HS-27A (cell line): ENCODE data around the gene TNS1.

ENCODE experiments used
- DNase-seq: peaks from one replicate; pipeline ENCODE4 v3.0.0-alpha.2; 2012; ENCODE audit warnings: low read depth, missing footprints

The TNS1 gene

GRCh38 chr2:217832115-217832514 is 170.7 kb downstream of the TNS1 start:
- DNase-seq: no peak

DNA sequence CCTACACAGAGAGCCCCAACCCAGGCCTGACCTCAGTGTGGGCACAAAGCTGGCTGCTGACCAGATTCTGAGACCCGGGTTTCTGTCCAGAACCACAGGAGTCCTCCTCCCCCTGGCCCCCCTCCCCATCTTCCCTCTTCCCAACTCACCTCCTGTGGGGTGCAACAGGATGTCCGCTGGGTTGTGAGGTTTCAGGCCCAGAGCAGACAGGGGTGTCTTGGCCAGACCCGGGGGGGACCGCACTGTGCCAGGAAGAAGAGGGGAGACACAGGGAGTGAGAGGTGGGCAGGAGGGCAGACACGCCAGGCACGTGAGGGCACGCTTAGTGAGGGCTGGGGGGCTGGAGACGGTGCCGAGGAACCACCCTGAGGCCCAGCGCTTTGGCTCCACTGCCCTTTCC is 171.5 kb downstream of the TNS1 start:
- DNase-seq: no peak

DNA sequence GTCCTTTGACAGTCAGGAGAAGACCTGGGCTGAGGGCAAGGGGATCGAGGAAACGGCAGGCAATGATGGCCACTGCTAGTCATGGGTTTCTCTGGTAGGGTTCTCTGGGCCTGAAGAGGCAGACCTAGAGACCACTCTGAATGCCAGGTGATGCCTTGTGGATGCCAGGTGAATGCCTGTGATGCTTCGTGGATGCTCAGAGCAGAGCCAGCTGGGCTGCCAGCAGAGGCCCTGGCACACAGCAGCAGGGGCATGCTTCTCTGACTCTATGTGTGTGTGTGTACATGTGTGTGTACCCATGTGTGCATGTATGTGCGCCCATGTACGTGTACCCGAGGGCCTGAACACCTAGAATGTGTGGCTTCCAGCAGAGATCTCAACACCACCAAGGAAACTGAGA is 172.0 kb downstream of the TNS1 start:
- DNase-seq: no peak

GRCh38 chr2:217830061-217830460 is 172.7 kb downstream of the TNS1 start:
- DNase-seq: no peak

GRCh38 chr2:217829420-217829819 is 173.4 kb downstream of the TNS1 start:
- DNase-seq: no peak

DNA sequence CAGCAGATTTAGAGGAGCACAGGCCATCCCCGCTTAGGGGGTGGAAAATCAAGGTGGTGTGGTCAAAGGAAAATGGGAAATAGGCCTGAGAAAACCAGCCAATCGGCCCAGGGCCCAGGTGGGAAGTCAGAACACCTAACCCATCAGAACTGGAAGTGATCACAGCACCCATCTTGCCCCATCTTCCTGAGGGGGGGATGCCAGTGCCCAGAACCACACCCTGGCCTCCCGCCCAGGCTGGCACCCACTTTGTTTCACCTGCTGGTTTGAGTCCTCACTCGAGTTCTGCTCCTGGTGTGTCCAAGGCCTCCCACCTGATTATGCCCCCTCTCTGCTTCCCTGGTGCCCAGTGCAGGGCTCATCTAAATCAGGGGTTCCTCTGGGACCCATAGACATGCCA is 174.5 kb downstream of the TNS1 start:
- DNase-seq: no peak

- DNase-seq: no peak
These were observed 175.2 kb downstream of the TNS1 start for GRCh38 chr2:217827430-217828201.

GRCh38 chr2:217826991-217827390 is 175.8 kb downstream of the TNS1 start:
- DNase-seq: no peak

DNA sequence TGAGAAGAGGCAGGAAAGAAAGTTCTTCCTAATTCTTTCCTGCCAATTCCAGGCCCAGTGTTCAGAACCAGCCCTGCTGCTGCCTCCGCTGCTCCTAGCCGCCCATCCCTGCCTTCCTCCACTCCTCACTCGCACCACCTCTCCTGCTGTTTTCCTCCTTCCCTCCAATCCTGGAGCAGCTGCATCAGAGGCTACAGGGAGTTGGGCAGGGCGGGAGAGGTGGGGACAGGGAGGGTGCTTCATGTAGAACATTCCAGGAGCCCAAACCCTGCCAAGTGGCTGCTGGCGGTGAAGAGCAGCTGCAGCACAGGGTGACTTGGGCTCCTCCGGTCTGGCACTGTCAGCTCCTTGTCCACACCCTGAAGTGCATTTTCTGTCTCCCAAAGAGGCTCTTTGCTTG is 176.3 kb downstream of the TNS1 start:
- DNase-seq: no peak

DNA sequence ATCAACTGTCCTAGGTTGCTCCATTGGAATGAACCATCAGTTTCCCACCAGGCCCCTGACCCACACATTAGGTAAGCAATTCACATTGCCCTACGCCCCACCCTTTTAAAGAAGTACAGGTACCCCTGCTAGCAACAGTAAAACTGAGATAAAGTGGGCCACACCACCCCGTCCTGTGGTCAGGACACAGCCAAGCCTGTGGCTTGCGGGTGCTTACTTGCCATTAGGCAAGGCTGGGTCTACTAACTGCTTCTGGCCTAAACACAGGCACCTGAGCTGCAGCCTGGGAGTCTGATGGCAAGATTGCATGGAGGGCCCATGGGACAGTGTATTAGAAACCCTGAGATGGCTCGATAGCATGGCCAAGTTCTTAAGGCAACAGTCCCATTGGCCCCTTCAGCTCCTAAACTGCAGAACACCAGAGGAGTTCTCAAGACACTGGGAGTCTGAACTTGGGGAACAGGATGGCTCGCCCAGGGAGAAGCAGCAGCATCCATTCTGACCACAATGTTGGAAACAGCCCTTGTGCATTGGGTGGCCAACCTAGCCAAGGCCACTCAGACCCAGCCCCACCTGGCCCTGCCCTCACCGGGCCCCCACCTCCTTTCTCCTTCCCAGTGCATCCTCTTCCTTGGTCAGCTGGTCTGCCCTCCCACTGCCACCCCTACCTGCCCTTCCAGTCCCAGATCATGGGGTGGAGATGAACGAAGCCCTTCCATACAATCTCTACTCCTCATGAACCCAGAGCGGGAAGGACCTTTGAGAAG is 177.1 kb downstream of the TNS1 start:
- DNase-seq: no peak

DNA sequence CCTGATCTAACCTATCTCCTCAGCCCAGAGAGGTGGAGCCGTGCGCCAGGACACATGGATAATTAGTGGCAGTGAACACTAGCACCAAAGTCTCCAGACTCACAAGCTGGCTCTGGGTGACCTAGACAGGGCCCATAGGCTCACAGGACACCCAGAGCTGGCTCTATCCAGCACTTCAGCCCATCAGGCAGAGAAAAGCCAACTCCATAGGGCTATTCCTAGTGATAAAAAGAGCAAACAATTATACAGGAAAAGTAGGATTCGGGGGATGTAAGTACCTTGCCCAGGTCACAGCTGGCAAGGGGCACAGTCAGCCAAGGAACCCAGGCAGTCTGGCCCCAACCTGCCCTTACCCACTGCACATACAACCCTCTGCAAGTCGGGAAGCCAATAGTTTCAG is 178.6 kb downstream of the TNS1 start:
- DNase-seq: no peak

DNA sequence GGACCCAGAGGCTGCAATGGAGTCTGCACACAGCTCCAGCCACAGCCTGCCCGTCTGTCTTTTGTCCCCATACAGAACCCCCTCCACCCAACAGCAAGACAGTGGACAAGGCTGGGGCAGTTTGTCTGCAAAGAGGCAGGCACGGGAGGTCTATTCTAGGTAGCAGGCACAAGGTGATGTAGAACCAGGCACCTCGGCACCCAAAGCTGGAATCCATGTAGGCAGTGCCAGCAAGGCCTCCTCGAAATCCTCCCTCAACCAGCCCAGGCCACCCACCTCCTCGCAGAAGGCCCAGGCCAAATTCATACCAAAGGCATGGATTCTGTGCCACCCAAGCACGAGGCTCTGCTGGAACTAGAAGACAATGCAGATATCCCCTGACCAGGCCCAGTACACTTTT is 179.2 kb downstream of the TNS1 start:
- no peak for DNase-seq

GRCh38 chr2:217822296-217823252 is 180.2 kb downstream of the TNS1 start:
- peak; percentile 9 for DNase-seq

GRCh38 chr2:217821536-217822147 is 181.2 kb downstream of the TNS1 start:
- DNase-seq: no peak

DNA sequence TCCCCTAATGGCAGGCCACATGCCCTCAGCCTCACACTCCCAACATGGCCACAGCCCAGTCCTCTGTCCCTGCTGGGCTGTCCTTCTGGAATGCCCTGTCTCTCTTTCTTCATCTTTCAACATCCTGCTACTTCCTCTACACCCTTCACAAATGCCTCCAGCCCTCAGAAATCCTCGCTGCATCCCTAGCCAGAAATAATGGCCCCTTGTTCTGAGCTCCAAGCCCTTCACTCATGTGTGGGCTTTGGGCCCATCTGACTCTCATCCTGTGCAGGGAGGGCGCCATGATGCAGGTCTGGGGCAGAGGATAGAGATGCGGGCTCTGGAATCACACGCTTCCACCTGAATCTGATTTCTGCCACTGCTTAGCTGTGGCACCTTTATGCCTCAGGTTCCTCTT is 181.9 kb downstream of the TNS1 start:
- no peak for DNase-seq

- DNase-seq: no peak
These were observed 182.5 kb downstream of the TNS1 start for GRCh38 chr2:217820091-217820819.

DNA sequence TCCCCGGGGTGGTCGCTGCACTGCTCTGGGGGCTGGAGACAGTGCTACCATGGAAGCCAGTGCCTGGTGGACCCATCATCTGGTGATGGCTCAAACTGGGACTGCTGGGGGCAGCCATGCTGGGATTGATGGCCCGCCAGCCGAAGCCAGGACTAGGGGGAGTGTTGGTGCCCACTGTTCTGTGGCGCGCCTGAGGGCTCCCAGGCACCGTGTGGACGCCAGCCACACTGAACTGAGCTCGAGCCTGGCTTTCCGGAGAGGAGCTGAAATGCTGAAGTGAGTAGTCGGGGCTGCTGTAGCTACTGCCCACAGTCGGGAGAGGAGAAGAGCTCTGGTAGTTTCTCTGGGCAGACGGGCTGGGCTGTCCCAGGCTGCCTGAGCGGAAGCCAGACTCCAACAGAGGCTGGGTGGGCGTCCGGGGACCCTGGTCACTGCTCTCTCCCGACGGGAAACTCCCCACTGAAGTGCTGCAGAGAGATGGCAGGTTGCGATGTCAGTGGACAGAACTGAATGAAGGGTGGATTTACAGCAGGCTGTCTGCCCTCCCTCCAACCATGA is 184.4 kb downstream of the TNS1 start:
- DNase-seq: no peak

GRCh38 chr2:217817466-217818292 is 185.1 kb downstream of the TNS1 start:
- DNase-seq: no peak

- DNase-seq: no peak
These were observed 186.4 kb downstream of the TNS1 start for GRCh38 chr2:217816396-217816869.

DNA sequence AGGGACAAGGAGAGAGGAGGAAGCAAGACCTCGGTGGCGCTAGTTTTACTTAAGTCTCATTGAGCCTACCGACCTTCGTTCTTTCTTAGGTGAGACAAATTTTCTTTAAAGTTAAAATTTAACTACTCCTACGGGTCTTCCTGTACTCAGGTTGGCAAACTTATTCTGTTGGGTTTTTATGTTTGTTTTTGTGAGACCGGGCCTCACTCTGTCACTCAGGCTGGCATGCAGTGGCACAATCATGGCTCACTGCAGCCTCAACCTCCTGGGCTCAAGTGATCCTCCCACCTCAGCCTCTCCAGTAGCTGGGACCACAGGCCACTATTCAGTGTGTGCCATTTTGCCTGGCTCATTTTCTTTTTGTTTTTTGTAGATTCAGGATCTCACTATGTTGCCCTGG is 189.0 kb downstream of the TNS1 start:
- no peak for DNase-seq
